Superior temporal gyrus (tissue), 1 donor: ENCODE data around the gene H6PD.

Experiments used
- DNase-seq: peaks from one replicate; pipeline ENCODE4 v3.0.0-alpha.2; 2016; ENCODE audit errors: extremely low spot score

The H6PD gene

GRCh38 chr1:9278116-9278515, 43.5 kb downstream of the H6PD start:
- DNase-seq, result no peak

GRCh38 chr1:9278585-9279153, 44.1 kb downstream of the H6PD start:
- DNase-seq, result no peak

GRCh38 chr1:9279172-9279840, 44.7 kb downstream of the H6PD start:
- no peak for DNase-seq

GRCh38 chr1:9280015-9280860, 45.7 kb downstream of the H6PD start:
- DNase-seq, result no peak

- no peak for DNase-seq
Observed at GRCh38 chr1:9281071-9281827, 46.7 kb downstream of the H6PD start.

- no peak for DNase-seq
Observed at GRCh38 chr1:9281908-9282695, 47.5 kb downstream of the H6PD start.

GRCh38 chr1:9282696-9282955, 48.1 kb downstream of the H6PD start:
- no peak for DNase-seq

- no peak for DNase-seq
Observed at GRCh38 chr1:9284061-9284460, 49.5 kb downstream of the H6PD start.

- DNase-seq, result no peak
Observed at GRCh38 chr1:9286556-9286955, 52.0 kb downstream of the H6PD start.

GRCh38 chr1:9289090-9289534, 54.5 kb downstream of the H6PD start:
- DNase-seq, result peak; percentile 67

GRCh38 chr1:9289711-9290485, 55.3 kb downstream of the H6PD start:
- DNase-seq, result no peak

- DNase-seq, result peak; percentile 66
Observed at GRCh38 chr1:9291914-9292360, 57.4 kb downstream of the H6PD start.

GRCh38 chr1:9292361-9293240, 58.0 kb downstream of the H6PD start, which contains the start of gene SPSB1:
SPSB1 (plus strand) TSS chr1:9292894; CDS start chr1:9355892, 62,998 bp downstream.
- peak; percentile 81 for DNase-seq

GRCh38 chr1:9293241-9293532, 58.6 kb downstream of the H6PD start:
- no peak for DNase-seq

GRCh38 chr1:9293533-9294404, 59.2 kb downstream of the H6PD start:
- DNase-seq, result no peak

- no peak for DNase-seq
Observed at GRCh38 chr1:9294405-9294773, 59.8 kb downstream of the H6PD start.

- DNase-seq, result no peak
Observed at GRCh38 chr1:9294910-9295636, 60.5 kb downstream of the H6PD start.

GRCh38 chr1:9295884-9296283, 61.3 kb downstream of the H6PD start:
- DNase-seq, result no peak
